PFSK-1 (cell line): ENCODE data around the gene RYK.

Experiments used
- FOXP2 ChIP-seq: optimal IDR thresholded peaks from 2 replicates; pipeline ENCODE3; 2011; ENCODE audit warnings: borderline replicate concordance, control low read depth, inconsistent platforms; ENCODE audit not compliant: insufficient read depth; ENCODE audit errors: extremely low read length, extremely low read depth
- POLR2AphosphoS5 ChIP-seq: IDR thresholded peaks from 2 replicates; pipeline ENCODE4 v1.6.1; 2012; ENCODE audit warnings: low read depth, mild to moderate bottlenecking, control low read depth, low read length, moderate library complexity
- REST ChIP-seq, 2 experiments: IDR thresholded peaks; 2 replicates each; pipeline versions ENCODE4 v1.6.1 to v1.8.0; 2011 to 2012; ENCODE audit warnings: low read depth in 2 of 2, low read length in 2 of 2, control low read depth in 1 of 2, inconsistent platforms in 1 of 2, mild to moderate bottlenecking in 1 of 2, moderate library complexity in 1 of 2; ENCODE audit not compliant: insufficient read depth in 1 of 2
- SIN3A ChIP-seq: IDR thresholded peaks from 2 replicates; pipeline ENCODE4 v1.6.1; 2012; ENCODE audit warnings: mild to moderate bottlenecking, low read length, moderate library complexity, borderline replicate concordance; ENCODE audit not compliant: insufficient read depth
- TAF1 ChIP-seq: IDR thresholded peaks from 2 replicates; pipeline ENCODE4 v1.6.1; 2012; ENCODE audit warnings: low read length, control low read depth, borderline replicate concordance; ENCODE audit not compliant: insufficient read depth

RYK gene

GRCh38 chr3:134180761-134181160 lies 69.9 kb downstream of the RYK start:
- TF ChIP-seq FOXP2 = no peak
- no peak for TF ChIP-seq TAF1
- TF ChIP-seq REST (IDR thresholded peaks at IDR 0.05; ENCODE audit: insufficient read depth in 1 of 2, low read depth in 2 of 2, low read length in 2 of 2) = no peak
- no peak for TF ChIP-seq POLR2AphosphoS5
- no peak for TF ChIP-seq SIN3A

DNA sequence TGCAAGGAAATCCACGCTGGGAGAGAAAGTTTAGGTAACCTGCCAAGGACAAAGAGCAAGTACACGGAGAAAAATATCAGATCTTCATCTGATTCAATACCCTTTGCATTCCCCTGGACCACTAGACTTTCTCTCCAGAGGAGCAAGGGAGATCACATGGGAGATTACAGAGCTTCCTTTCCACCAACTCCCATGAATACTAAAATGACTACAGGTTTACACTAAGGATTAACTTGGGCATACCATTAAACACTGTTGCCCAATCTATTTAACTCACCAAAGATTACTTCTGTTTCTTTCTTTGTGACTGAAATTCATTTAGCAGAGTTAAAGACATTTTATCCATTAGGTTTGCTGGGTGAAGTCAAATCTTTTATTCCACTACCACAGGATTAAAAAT lies 71.2 kb downstream of the RYK start:
- TF ChIP-seq SIN3A = no peak
- TF ChIP-seq REST (IDR thresholded peaks at IDR 0.05; ENCODE audit: insufficient read depth in 1 of 2, low read depth in 2 of 2, low read length in 2 of 2) = no peak
- no peak for TF ChIP-seq POLR2AphosphoS5
- no peak for TF ChIP-seq FOXP2
- TF ChIP-seq TAF1 = no peak

GRCh38 chr3:134163096-134163495 lies 87.6 kb downstream of the RYK start:
- no peak for TF ChIP-seq REST (IDR thresholded peaks at IDR 0.05; ENCODE audit: insufficient read depth in 1 of 2, low read depth in 2 of 2, low read length in 2 of 2)
- no peak for TF ChIP-seq SIN3A
- TF ChIP-seq TAF1 = no peak
- TF ChIP-seq FOXP2 = no peak
- TF ChIP-seq POLR2AphosphoS5 = no peak

DNA sequence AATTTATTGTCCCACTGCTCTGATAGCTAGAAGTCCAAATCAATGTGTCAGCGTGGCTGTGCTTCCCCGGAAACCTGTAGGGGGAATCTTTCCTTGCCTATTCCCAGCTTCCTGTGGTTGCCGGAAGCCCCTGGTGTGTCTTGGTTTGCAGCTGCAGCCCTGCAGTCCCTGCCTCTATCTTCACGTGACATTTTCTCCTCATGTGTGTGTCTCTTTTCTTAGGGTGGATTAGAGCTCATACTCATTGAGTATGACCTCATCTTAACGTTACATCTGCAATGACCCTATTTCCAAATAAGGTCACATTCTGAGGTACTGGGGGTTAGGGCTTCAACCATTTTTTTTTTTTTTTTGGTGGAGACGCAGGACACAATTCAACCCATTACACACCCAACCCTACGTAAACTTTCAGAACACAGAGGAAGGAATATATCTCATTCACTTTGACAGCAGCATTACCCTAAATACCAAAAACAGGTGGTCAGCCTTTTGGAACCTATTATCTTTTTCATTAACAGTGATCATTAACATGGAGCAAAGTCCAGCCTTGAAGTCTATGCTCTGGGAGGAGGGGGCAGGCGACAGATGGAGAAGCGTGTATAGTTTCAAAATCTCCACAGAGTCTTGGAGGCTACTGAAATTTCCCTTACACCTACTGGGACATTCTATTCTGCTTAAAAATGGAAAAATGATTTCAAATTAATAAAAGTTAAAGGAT lies 88.6 kb downstream of the RYK start:
- TF ChIP-seq POLR2AphosphoS5 (no peak), REST (IDR thresholded peaks at IDR 0.05; ENCODE audit: insufficient read depth in 1 of 2, low read depth in 2 of 2, low read length in 2 of 2) (no peak), TAF1 (no peak), SIN3A (no peak), FOXP2 (no peak)

- no peak for TF ChIP-seq POLR2AphosphoS5
- TF ChIP-seq REST (IDR thresholded peaks at IDR 0.05; ENCODE audit: insufficient read depth in 1 of 2, low read depth in 2 of 2, low read length in 2 of 2) = no peak
- no peak for TF ChIP-seq TAF1
- TF ChIP-seq FOXP2 = no peak
- no peak for TF ChIP-seq SIN3A
Observed at GRCh38 chr3:134155446-134155845, 95.2 kb downstream of the RYK start.
